PFSK-1 (cell line): Measurements from ENCODE around the gene ZNF672.

Experiments used
- FOXP2 ChIP-seq: optimal IDR thresholded peaks from 2 replicates; pipeline ENCODE3; 2011; ENCODE audit warnings: borderline replicate concordance, control low read depth, inconsistent platforms; ENCODE audit not compliant: insufficient read depth; ENCODE audit errors: extremely low read length, extremely low read depth
- POLR2AphosphoS5 ChIP-seq: IDR thresholded peaks from 2 replicates; pipeline ENCODE4 v1.6.1; 2012; ENCODE audit warnings: low read depth, mild to moderate bottlenecking, control low read depth, low read length, moderate library complexity
- REST ChIP-seq, 2 experiments: IDR thresholded peaks; 2 replicates each; pipeline versions ENCODE4 v1.6.1 to v1.8.0; 2011 to 2012; ENCODE audit warnings: low read depth in 2 of 2, low read length in 2 of 2, control low read depth in 1 of 2, inconsistent platforms in 1 of 2, mild to moderate bottlenecking in 1 of 2, moderate library complexity in 1 of 2; ENCODE audit not compliant: insufficient read depth in 1 of 2
- SIN3A ChIP-seq: IDR thresholded peaks from 2 replicates; pipeline ENCODE4 v1.6.1; 2012; ENCODE audit warnings: mild to moderate bottlenecking, low read length, moderate library complexity, borderline replicate concordance; ENCODE audit not compliant: insufficient read depth
- TAF1 ChIP-seq: IDR thresholded peaks from 2 replicates; pipeline ENCODE4 v1.6.1; 2012; ENCODE audit warnings: low read length, control low read depth, borderline replicate concordance; ENCODE audit not compliant: insufficient read depth

ZNF672 gene

GRCh38 chr1:248804771-248805681, 33.0 kb upstream of the ZNF672 start:
- TF ChIP-seq POLR2AphosphoS5 (no peak), FOXP2 (no peak), SIN3A (no peak), REST (IDR thresholded peaks at IDR 0.05; ENCODE audit: insufficient read depth in 1 of 2, low read depth in 2 of 2, low read length in 2 of 2) (no peak), TAF1 (no peak)

- no peak for TF ChIP-seq TAF1
- TF ChIP-seq POLR2AphosphoS5, result no peak
- no peak for TF ChIP-seq FOXP2
- TF ChIP-seq SIN3A, result no peak
Observed at GRCh38 chr1:248805876-248806275, 32.1 kb upstream of the ZNF672 start.

GRCh38 chr1:248807067-248807737, 30.8 kb upstream of the ZNF672 start:
- TF ChIP-seq SIN3A (no peak), FOXP2 (peak; percentile 34), TAF1 (no peak), POLR2AphosphoS5 (no peak)

GRCh38 chr1:248808876-248809275, 29.1 kb upstream of the ZNF672 start:
- TF ChIP-seq POLR2AphosphoS5 (no peak), TAF1 (no peak), FOXP2 (no peak), REST (IDR thresholded peaks at IDR 0.05; ENCODE audit: insufficient read depth in 1 of 2, low read depth in 2 of 2, low read length in 2 of 2) (no peak), SIN3A (no peak)

- TF ChIP-seq SIN3A, result no peak
- TF ChIP-seq REST (IDR thresholded peaks at IDR 0.05; ENCODE audit: insufficient read depth in 1 of 2, low read depth in 2 of 2, low read length in 2 of 2), result no peak
- no peak for TF ChIP-seq TAF1
- no peak for TF ChIP-seq FOXP2
- TF ChIP-seq POLR2AphosphoS5, result no peak
Observed at GRCh38 chr1:248810000-248810726, 27.9 kb upstream of the ZNF672 start.
